GM21515 (cell line): ENCODE results near the gene ZNF473.

Experiments
- ATAC-seq: cut with Tn5 transposase; IDR thresholded peaks from one replicate; pipeline ENCODE4 v1.9.1; 2021; ENCODE audit not compliant: unreplicated experiment

ZNF473 gene

GRCh38 chr19:50003254-50003788, 22.5 kb upstream of the ZNF473 start:
- no peak for ATAC-seq

GRCh38 chr19:50003810-50004419, 21.9 kb upstream of the ZNF473 start:
- ATAC-seq, result no peak

- ATAC-seq, result no peak
These were observed 20.4 kb upstream of the ZNF473 start for GRCh38 chr19:50005428-50005827.

GRCh38 chr19:50007170-50007569, 18.6 kb upstream of the ZNF473 start:
- no peak for ATAC-seq

GRCh38 chr19:50007947-50008346, 17.9 kb upstream of the ZNF473 start:
- no peak for ATAC-seq

DNA sequence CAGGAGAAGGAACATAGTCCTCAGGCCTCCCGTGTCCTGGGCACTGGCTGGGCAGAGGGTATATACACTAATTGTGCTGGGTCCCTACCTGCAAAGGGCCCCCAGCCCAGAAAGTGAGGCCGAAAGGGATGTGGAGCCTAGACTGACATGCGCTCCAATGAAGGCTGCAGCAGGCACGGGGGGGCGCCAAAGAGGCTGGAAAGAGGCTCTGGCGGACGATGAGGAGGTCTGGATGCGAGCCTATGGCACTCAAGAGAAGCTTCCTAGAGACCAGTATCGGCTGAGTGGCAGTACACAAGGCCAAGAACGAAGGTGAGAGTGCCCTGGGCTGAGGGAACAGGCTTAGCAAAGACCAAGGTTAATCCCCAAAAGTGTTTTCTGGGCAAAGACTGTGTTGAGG, 17.3 kb upstream of the ZNF473 start:
- ATAC-seq, result no peak

DNA sequence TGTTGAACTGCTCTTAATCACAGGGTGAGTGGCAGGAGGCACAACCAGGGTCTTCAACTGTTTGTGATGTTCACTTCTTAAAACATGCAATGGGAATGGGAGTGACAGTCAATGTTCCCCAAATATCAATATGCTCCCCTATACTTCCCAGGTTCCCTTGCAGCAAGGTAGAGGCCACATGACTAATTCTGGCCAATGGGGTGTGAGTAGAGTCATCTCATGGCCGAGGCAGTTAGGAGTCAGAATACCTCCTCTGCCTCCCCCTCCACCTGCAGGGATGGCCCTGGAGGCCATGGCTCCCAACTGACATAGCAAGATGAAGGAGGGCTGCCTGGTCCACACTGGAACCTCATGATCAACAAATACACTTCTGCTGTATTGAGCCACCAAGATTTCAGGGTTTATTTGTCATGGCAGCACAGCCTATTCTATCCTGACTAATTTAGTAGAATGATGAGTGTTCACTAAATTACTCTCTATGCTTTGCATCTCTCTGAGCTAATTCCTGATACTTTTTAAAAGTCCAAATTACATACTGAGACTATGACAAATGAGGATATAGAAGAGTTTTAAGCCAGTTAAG, 9.5 kb upstream of the ZNF473 start:
- no peak for ATAC-seq

- ATAC-seq, result no peak
These were observed 5.3 kb upstream of the ZNF473 start for GRCh38 chr19:50020481-50020880.

DNA sequence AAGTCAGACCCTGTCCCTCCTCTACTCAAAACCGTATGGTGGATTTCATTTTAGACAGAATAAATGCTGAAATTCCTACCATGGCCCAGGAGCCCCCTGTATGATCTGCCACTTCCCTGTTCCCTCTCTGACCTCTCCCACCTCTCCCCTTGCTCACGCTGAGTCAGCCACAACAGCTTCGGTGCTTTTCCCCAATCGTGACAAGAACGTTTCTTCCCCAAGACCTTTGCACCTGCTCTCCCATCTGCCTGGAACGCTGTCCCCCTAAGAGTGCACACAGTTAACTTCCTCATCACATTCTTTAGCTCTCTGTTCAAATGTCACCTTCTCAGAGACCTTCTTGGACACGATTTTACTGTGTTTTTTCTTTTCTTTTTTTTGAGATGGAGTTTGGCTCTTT, 3.0 kb upstream of the ZNF473 start:
- no peak for ATAC-seq

DNA sequence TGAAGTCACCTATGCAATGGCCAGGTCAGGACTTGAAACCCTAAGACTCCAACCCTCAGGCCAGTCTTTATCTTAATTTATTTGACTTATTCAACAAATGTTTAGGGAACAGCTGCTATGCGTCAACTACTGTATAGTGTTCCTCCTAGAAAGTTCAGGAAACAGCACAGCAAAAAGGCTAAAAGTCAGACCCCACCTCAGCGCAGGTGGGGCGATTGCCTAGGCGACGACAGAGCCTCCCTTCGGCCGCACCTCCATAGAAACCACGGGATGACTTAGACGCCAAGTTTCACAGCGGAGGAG, 1.1 kb upstream of the ZNF473 start:
- no peak for ATAC-seq

- ATAC-seq, result peak; percentile 69
These were observed 597 bp upstream of the ZNF473 start, which contains the start of gene VRK3 for GRCh38 chr19:50025022-50025793. TSS of gene VRK3 (minus strand) at chr19:50025372. CDS start at chr19:50016162, 9,210 bp downstream.

- no peak for ATAC-seq
These were observed 723 bp downstream of the ZNF473 start for GRCh38 chr19:50026550-50026906.

DNA sequence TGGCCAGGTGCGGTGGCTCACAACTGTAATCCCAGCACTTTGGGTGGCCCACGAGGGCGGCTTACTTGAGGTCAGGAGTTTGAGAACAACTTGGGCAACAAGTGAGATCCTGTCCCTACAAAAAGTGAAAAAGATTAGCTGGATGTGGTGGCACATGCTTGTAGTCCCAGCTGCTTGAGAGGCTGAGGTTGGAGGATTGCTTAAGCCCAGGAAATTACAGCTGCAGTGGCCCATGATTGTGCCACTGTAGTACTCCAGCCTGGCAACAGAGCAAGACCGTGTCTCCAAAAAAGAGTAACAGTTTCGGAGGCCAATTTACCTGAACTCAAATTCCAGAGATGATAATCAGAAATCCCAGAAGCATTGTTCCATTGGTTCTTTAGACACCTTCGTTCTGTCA, 4.4 kb downstream of the ZNF473 start:
- no peak for ATAC-seq

DNA sequence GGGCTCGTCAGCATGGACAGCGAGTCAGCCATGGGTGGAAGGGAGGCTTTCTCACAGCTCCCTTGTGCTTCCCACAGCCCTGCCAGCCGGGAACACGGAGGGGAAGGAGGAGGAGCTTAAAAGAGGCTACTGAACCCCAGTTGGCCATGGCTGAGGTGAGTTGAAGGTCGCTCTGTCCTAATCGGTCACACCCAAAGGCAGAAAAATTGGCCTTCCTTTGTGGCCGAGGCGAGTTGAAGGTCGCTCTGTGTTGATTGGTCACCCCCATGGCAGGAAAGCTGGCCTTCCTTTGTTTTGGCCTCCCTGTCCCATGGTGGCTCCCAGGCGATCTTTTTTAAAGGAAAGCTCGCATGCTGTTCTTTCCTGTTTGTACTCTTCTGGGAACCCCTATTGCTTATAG, 5.1 kb downstream of the ZNF473 start:
- no peak for ATAC-seq

GRCh38 chr19:50036908-50037307, 11.1 kb downstream of the ZNF473 start:
- no peak for ATAC-seq

DNA sequence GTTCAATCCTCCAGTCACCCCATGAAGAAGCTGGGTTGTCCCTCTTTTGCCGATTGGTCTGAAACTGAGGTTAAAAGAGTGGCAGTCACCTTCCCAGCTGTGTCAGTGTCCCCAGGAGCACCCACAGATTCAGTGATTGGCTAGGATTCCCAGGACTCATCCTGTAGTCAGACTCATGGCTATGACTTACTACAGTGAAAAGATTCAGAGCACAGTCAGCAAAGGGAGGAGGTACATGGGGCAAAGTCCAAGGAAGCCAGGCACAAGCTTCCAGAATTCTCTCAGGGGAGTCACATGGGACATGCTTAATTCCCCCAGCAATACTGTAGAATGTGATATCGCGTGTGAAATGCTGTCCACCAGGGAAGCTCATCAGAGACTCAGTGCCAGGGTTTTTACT, 14.2 kb downstream of the ZNF473 start:
- no peak for ATAC-seq

- no peak for ATAC-seq
These were observed 15.2 kb downstream of the ZNF473 start for GRCh38 chr19:50040967-50041366.

DNA sequence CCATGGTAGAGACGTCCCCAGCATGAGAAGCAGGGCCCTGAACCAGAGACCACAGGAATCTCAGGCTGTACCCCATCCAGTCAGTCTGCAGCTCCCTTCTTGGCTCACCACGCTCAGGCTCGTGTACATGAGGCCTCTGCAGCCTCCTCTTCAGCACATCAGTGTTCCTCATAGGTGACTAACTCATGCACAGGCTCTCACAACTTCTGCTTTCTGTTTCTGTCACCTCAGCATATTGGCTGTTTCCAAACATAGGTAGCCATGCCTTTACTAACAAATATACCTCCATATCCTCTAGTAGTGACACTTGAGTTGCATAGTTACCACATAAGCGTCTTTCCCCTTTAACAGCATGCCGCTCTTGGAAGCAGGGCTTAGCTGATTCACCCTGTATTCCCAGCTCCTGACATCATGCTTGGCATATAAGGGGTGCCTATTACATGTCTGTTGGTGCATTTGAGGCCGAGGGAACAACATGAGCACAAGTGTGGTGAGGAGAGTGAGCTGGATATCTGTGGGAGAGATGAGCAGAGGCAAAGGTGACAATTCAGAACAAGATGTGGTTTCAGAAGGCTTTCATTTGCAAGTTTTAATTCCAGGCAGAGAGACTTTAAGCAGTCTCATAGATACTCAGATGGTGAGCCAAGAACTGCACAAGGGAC, 16.7 kb downstream of the ZNF473 start:
- ATAC-seq, result no peak

GRCh38 chr19:50043967-50044366, 18.2 kb downstream of the ZNF473 start:
- ATAC-seq, result no peak

DNA sequence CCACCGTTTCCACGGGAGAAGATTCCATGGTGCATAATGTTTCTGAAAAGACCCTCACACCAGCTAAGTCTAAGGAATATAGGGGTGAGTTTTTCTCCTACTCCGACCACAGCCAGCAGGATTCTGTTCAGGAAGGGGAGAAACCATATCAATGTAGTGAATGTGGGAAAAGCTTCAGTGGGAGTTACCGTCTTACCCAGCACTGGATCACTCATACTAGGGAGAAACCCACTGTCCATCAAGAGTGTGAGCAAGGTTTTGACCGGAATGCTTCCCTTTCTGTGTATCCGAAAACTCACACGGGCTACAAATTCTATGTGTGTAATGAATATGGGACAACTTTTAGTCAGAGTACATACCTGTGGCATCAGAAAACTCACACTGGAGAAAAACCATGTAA, 19.1 kb downstream of the ZNF473 start:
- no peak for ATAC-seq

- ATAC-seq, result no peak
These were observed 21.1 kb downstream of the ZNF473 start for GRCh38 chr19:50046649-50047503.
